PC-3 (cell line): Measurements from ENCODE around the gene ATE1. TPM values are rescaled to one million over a fixed set of nuclear protein-coding genes. Genes with fewer than 3 reads are reported as not detected.
"Not testable (repeated sequence)": the region's sequence is repeated elsewhere in the genome, so short reads cannot be mapped to it uniquely, and the experiment has no call there.

ENCODE experiments used
- ATAC-seq: fragments of 200-7000 bp; cut with Tn5 transposase; 2 replicates; pipeline ENCODE4 v1.9.1; 2020; ENCODE audit warnings: mild to moderate bottlenecking, moderate library complexity
- BruUV-seq: library from RNA; stranded (reverse); fragments of 400-500 nt; replicated peaks from 2 replicates; lab custom pipeline; 2021; lab: Mats Ljungman, UMichigan
- CTCF ChIA-PET: fragments of 300-600 bp; sonication (Branson Sonifier 250); formaldehyde crosslinking; loops from one replicate; lab custom pipeline; 2022; ENCODE audit warnings: antibody characterized with exemption; lab: Charles Lee
- POLR2A ChIA-PET: fragments of 300-600 bp; sonication (Branson Sonifier 250); formaldehyde crosslinking; loops from one replicate; lab custom pipeline; 2022; ENCODE audit warnings: antibody characterized with exemption; ENCODE audit not compliant: unreplicated experiment; lab: Charles Lee
- DNase-seq: peaks from one replicate; pipeline ENCODE4 v3.0.0-alpha.2; 2015
- H2AFZ ChIP-seq: fragments of 300-600 bp; sonication (generic); 2 replicates; pipeline ENCODE4 v1.6.0; 2016; ENCODE audit warnings: antibody characterized with exemption, low read length
- H3F3A ChIP-seq: fragments of 300-600 bp; sonication (generic); one replicate; pipeline ENCODE4 v1.6.0; 2017; ENCODE audit warnings: antibody characterized with exemption, low read length, control low read depth, mild to moderate bottlenecking; ENCODE audit not compliant: unreplicated experiment
- H3K27ac ChIP-seq: fragments of 300-600 bp; sonication (generic); 2 replicates; pipeline ENCODE4 v1.5.1; 2016; ENCODE audit warnings: mild to moderate bottlenecking, low read length
- H3K27me3 ChIP-seq: fragments of 300-600 bp; sonication (generic); 2 replicates; pipeline ENCODE4 v1.6.1; 2016; ENCODE audit warnings: low read length, mixed read lengths
- H3K36me3 ChIP-seq: fragments of 300-600 bp; sonication (generic); 2 replicates; pipeline ENCODE4 v1.6.1; 2016; ENCODE audit warnings: low read depth, mixed run types, low read length, mixed read lengths
- H3K4me1 ChIP-seq: fragments of 300-600 bp; sonication (generic); 2 replicates; pipeline ENCODE4 v1.5.1; 2016; ENCODE audit warnings: low read length; ENCODE audit not compliant: insufficient read depth
- H3K4me2 ChIP-seq: fragments of 300-600 bp; sonication (generic); 2 replicates; pipeline ENCODE4 v1.6.0; 2016; ENCODE audit warnings: low read length
- H3K4me3 ChIP-seq: fragments of 300-600 bp; sonication (generic); 2 replicates; pipeline ENCODE4 v1.5.1; 2016; ENCODE audit warnings: mild to moderate bottlenecking, low read length, mixed read lengths
- H3K79me2 ChIP-seq: fragments of 300-600 bp; sonication (generic); 2 replicates; pipeline ENCODE4 v1.6.1; 2017; ENCODE audit warnings: low read length, mixed read lengths
- H3K9ac ChIP-seq: fragments of 300-600 bp; sonication (generic); 2 replicates; pipeline ENCODE4 v1.6.0; 2016; ENCODE audit warnings: mild to moderate bottlenecking, low read length
- H3K9me2 ChIP-seq: fragments of 300-600 bp; sonication (generic); replicated peaks from 2 replicates; pipeline ENCODE4 v1.6.1; 2016; ENCODE audit warnings: mixed run types, low read length, mixed read lengths
- H3K9me3 ChIP-seq: fragments of 300-600 bp; sonication (generic); 2 replicates; pipeline ENCODE4 v1.6.1; 2016; ENCODE audit warnings: low read length, mixed read lengths
- H4K20me1 ChIP-seq: fragments of 300-600 bp; sonication (generic); 2 replicates; pipeline ENCODE4 v1.6.1; 2016; ENCODE audit warnings: low read length, mixed read lengths
- CTCF ChIP-seq: fragments of 300-600 bp; sonication (generic); conservative IDR thresholded peaks from 2 replicates; pipeline ENCODE4 v1.5.1; 2017; ENCODE audit warnings: antibody characterized with exemption, low read depth, mild to moderate bottlenecking, low read length
- EZH2 ChIP-seq: fragments of 300-600 bp; sonication (generic); IDR thresholded peaks from one replicate; pipeline ENCODE4 v1.6.1; 2017; ENCODE audit warnings: antibody characterized with exemption, mild to moderate bottlenecking, low read length; ENCODE audit not compliant: unreplicated experiment
- EZH2phosphoT487 ChIP-seq: fragments of 300-600 bp; sonication (generic); IDR thresholded peaks from 2 replicates; pipeline ENCODE4 v1.6.1; 2018; ENCODE audit warnings: mild to moderate bottlenecking, antibody characterized with exemption, low read length, borderline replicate concordance
- intact Hi-C: fragments of 100-400 bp; cut with micrococcal nuclease; formaldehyde crosslinking; loops from 2 replicates; pipeline ENCODE4 v1.9.0; 2023
- total RNA-seq: library from RNA; depleted of rRNA; stranded (reverse); fragments of >200 nt; gene quantifications from 2 replicates; pipeline ENCODE4 v1.2.3, GENCODE V29; 2014

Gene ATE1
- total RNA-seq, 1 experiment from 2014 or later, result 12.8 TPM

GRCh38 chr10:121700416-121700815 lies 227.4 kb downstream of the ATE1 start:
- POLR2A ChIA-PET, result no interaction called here
- no peak overlapping the region for H3K9ac ChIP-seq
- no peak for TF ChIP-seq EZH2phosphoT487
- TF ChIP-seq EZH2, result no peak

GRCh38 chr10:121699703-121700102 lies 228.1 kb downstream of the ATE1 start:
- H3K27ac ChIP-seq, H4K20me1 ChIP-seq, H3K4me2 ChIP-seq, H3K9me2 ChIP-seq, POLR2A ChIA-PET, H3K9ac ChIP-seq, H3F3A ChIP-seq, BruUV-seq, CTCF ChIA-PET, ATAC-seq, H3K36me3 ChIP-seq, DNase-seq, H3K79me2 ChIP-seq, intact Hi-C loops, H3K4me3 ChIP-seq, H3K4me1 ChIP-seq, H2AFZ ChIP-seq, H3K9me3 ChIP-seq: not testable (repeated sequence)
- H3K27me3 ChIP-seq, result peaks cover 14% of the 10 kb centered on the region

More at GRCh38 chr10:121700416-121700815, 227.4 kb downstream of the ATE1 start:
- Histone ChIP-seq H3K4me3 (no peak overlapping the region), H2AFZ (no peak overlapping the region), H3K36me3 (no peaks in the 10 kb centered on the region), H3K9me2 (no peaks in the 10 kb centered on the region), H3K4me2 (no peak overlapping the region), H4K20me1 (no peaks in the 10 kb centered on the region), H3K27me3 (peaks cover 7% of the 10 kb centered on the region), H3K79me2 (no peaks in the 10 kb centered on the region), H3F3A (no peaks in the 10 kb centered on the region), H3K9me3 (no peaks in the 10 kb centered on the region), H3K4me1 (no peaks in the 10 kb centered on the region), H3K27ac (no peak overlapping the region)
- BruUV-seq, result no TSS peak
- ATAC-seq, result no peak
- intact Hi-C loops, result no loop called here
- DNase-seq, result no peak
- CTCF ChIA-PET, result no interaction called here

GRCh38 chr10:121698902-121699301 lies 228.9 kb downstream of the ATE1 start:
- H3K4me3 ChIP-seq, result no peak overlapping the region
- no peaks in the 10 kb centered on the region for H3K9me2 ChIP-seq
- DNase-seq (no peak), ATAC-seq (no peak)
- no peak overlapping the region for H3K27ac ChIP-seq
- TF ChIP-seq CTCF (no peak), EZH2phosphoT487 (no peak), EZH2 (no peak)
- H3K4me2 ChIP-seq, result no peak overlapping the region
- no peak overlapping the region for H2AFZ ChIP-seq
- no TSS peak for BruUV-seq
- no peaks in the 10 kb centered on the region for H3K4me1 ChIP-seq
- intact Hi-C loops, result no loop called here
- H3K9ac ChIP-seq, result no peak overlapping the region
- POLR2A ChIA-PET, result no interaction called here
- CTCF ChIA-PET, result no interaction called here
- no peaks in the 10 kb centered on the region for H3K9me3 ChIP-seq
- H3F3A ChIP-seq, result no peaks in the 10 kb centered on the region
- no peaks in the 10 kb centered on the region for H3K36me3 ChIP-seq
- no peaks in the 10 kb centered on the region for H4K20me1 ChIP-seq
- H3K79me2 ChIP-seq, result no peaks in the 10 kb centered on the region
- peaks cover 21% of the 10 kb centered on the region for H3K27me3 ChIP-seq

GRCh38 chr10:121698336-121698735 lies 229.5 kb downstream of the ATE1 start:
- TF ChIP-seq CTCF, result no peak
- TF ChIP-seq EZH2, result no peak
- no peak for TF ChIP-seq EZH2phosphoT487

More at GRCh38 chr10:121698336-121698735, 229.5 kb downstream of the ATE1 start:
- H3K4me2 ChIP-seq, result no peak overlapping the region
- no peak for ATAC-seq
- intact Hi-C loops, result no loop called here
- no peaks in the 10 kb centered on the region for H3F3A ChIP-seq
- no peak overlapping the region for H2AFZ ChIP-seq
- H3K27ac ChIP-seq, result no peak overlapping the region
- H3K4me3 ChIP-seq, result no peak overlapping the region
- BruUV-seq, result no TSS peak
- no peaks in the 10 kb centered on the region for H3K79me2 ChIP-seq
- no peaks in the 10 kb centered on the region for H3K9me3 ChIP-seq
- ChIA-PET CTCF (no interaction called here), POLR2A (no interaction called here)
- H3K9me2 ChIP-seq, result no peaks in the 10 kb centered on the region
- peaks cover 25% of the 10 kb centered on the region for H3K27me3 ChIP-seq
- H3K36me3 ChIP-seq, result no peaks in the 10 kb centered on the region
- H4K20me1 ChIP-seq, result no peaks in the 10 kb centered on the region
- no peaks in the 10 kb centered on the region for H3K4me1 ChIP-seq
- H3K9ac ChIP-seq, result no peak overlapping the region
- no peak for DNase-seq
